ENCODE data around the gene GNB2.
"Not testable (repeated sequence)": the region's sequence is repeated elsewhere in the genome, so short reads cannot be mapped to it uniquely, and the experiment has no call there.

GNB2 gene

GRCh38 chr7:100673302-100673941 lies at the start of gene GNB2:
Gene GNB2 (plus strand): TSS chr7:100673740. CDS start chr7:100676266, 2,526 bp downstream.
- DNase-seq: peak; percentile 99

GRCh38 chr7:100623951-100624824 lies 49.4 kb upstream of the GNB2 start:
- DNase-seq: no peak

- DNase-seq: no peak
Measured at GRCh38 chr7:100626055-100626454, 47.5 kb upstream of the GNB2 start.

- peak; percentile 93 for DNase-seq
Measured at GRCh38 chr7:100626530-100627237, 46.9 kb upstream of the GNB2 start.

- DNase-seq: no peak
Measured at GRCh38 chr7:100627238-100627549, 46.3 kb upstream of the GNB2 start.

GRCh38 chr7:100629117-100629716 lies 44.3 kb upstream of the GNB2 start:
- peak; percentile 39 for DNase-seq

DNA sequence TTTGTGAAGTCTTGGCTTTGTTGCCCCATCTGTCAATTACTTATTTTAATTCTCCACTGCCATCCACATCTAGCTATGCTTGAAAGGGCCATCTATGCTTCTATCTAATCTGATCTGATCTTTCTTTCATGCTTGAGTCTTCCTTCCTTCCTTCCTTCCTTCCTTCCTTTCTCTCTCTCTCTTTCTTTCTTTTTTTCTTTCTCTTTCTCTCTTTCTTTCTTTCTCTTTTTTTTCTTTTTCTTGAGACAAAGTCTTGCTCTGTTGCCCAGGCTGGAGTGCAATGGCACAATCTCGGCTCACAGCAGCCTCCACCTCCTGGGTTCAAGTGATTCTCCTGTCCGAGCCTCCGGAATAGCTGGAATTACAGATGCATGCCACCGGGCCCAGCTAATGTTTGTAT lies 43.5 kb upstream of the GNB2 start:
- no peak for DNase-seq

DNA sequence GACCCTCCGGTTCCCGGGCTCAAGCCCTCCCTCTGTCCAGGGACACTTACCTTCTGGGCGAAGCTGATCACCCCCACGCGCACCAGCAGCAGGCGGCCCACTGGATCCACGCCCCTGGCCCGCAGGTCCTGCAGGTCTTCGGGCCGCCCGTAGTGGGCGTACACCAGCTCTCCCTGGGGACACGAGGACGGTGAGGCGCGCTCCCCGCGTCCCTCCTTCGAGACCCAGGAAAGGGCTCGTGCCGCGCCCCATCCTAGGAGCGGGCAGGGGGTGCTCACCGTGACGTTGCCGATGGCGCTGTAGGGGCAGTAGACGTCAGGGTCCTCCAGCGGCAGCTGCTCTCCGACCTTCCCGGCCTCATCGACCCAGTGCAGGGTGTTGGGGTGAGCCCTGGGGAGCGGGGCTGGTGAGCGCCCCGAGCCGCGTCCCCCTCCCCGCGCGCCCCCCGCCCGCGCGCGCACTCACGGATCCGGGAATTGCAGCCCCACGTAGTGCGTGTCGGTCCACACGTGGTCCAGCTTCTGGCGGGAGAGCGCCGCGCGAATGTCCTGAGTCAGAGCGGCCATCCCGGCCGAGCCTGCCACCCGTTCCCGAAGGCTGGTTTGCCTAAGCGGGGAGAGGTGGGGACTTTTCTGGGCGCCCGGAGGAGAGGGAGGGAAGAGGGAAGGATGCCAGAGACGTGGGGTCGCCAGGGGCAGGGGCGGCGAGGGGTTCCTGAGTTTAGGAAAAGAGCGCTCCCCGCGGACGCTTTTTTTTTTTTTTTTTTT lies 40.4 kb upstream of the GNB2 start:
- DNase-seq: peak; percentile 75

DNA sequence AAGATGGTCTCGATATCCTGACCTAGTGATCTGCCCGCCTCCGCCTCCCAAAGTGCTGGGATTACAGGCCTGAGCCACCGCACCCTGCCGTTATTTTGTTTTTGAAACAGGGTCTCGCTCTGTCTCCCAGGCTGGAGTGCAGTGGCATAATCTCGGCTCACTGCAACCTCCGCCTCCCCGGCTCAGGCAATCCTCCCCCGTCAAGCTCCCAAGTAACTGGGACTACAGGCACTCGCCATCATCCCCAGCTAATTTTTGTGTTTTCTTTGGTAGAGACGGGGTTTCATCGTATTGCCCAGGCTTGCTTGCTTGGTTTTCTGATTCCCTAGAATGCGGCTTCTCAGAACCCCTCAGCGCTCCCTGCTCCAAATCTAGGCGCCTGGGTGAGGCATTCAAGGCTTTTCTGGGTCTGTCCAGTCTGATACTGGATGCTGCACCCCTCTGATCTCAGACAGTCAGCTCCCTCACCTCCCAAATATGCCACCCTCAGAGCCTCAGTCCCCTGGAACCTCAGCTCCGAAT lies 33.5 kb upstream of the GNB2 start:
- DNase-seq: no peak

DNA sequence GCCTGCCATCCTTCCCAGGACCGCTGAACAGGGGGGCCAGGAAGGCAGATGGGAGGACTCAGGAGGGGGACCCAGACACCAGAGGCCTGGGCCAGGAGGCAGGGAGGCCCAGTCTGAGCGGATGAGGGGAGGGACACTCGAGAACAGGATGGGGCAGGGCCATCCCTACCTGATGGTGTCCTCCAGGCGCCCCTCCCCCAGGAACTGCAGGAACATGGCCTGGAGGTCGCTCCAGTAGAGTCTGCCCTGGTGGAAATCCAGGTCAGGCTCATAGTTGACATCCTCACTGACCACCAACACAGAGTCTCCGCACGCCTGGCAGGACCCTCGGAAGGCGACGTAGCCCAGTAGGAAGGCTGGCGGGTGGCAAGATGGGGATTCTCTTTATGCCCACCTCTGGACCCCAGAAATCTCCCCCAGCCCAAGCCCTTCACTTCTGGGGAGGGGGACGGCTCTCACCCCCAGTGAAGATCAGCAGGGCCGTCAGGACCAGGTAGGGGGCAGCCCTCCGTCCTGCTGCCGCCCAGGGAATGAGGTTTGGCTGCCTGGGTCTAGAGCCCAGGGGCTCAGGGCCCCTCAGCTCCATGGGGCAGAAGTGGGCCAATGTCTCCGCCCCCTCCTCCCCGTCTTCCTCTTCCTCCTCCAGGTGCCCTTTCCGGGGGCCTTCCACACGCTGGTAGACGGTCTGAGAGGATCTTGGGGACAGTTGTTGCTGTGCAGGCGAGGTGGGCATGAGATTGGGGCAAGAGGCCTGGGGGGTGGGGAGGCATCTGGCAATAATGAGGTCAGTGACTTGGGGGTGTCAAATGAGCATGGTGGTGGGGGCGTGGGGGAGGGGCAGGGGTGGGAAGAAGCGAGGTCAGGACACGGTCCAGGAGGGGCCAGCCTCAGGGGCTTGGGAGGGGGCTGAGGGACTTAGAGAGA lies 32.8 kb upstream of the GNB2 start:
- no peak for DNase-seq

DNA sequence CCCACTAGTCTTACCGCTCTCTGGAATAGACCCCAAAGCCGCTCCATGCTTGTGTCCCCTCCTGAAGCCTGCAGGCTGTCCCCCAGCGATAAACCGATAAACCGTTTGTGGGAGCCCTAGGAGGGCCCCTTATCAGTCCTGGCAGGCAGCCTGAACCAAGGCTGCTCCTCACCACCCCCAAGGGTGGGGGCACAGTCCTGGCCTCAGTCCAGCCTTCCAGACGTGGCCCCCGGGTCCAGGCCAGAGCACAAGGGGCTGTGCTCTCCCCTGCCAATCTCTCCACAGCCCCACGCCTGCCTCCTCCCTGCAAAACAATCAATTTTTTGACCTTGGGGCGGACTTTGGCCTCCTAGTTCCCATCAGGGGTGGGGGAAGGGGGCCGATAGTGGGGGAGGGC lies 32.1 kb upstream of the GNB2 start, which contains the start of gene TFR2:
Gene TFR2 (minus strand): TSS at position 90 of the 397 bp plus-strand sequence. CDS start 43 bp downstream, at position 47.
- no peak for DNase-seq

DNA sequence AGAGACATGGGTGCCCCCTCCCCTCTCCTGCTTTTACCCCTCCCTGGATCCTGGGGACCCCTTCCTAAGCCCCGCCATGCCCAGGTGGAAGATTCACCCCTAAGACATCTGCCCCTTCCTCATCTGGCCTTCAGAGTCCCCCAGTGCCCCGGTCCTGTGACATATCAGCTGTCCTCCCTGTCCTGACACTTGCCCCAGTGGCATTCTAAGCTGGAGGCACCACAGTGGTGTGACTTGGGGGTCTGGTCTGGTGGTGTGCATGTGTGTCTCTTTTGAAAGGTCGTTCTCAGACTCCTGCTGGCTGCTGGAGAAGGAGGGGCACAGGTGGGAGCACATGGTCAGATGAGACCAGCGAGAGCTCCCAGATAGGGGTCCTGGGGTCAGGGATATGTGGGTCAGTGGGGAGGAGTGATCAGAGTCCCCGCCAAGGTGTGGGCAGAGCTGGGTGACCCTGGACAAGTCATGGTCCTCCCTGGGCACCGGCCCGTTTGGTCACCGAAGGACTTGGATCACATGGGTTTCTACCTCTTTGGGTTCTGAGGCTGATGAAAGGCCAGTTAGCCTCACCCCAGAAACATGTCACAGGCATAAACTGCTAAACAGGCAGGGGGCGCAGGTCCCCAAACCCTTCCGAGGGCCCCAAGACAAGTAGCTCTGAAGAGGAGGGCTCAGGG lies 31.5 kb upstream of the GNB2 start:
- no peak for DNase-seq

DNA sequence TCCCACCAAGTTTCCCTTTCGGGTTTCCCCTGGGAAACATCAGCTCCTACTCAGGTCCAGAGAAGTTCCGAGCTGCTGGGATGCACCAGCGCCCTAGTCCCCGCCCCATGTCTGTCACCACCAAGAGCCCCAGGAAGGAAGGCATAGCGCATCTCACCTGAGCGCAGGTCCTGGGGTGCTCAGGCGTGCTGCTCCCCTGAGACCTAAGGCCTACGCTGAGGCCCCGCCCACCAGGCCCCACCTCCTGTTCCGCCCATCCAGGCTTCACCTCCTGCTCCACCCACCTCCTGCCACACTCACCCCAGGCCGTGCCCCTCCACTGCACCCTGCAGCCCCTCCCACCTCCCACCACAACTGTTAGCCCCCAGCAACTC lies 31.0 kb upstream of the GNB2 start:
- DNase-seq: peak; percentile 21

DNA sequence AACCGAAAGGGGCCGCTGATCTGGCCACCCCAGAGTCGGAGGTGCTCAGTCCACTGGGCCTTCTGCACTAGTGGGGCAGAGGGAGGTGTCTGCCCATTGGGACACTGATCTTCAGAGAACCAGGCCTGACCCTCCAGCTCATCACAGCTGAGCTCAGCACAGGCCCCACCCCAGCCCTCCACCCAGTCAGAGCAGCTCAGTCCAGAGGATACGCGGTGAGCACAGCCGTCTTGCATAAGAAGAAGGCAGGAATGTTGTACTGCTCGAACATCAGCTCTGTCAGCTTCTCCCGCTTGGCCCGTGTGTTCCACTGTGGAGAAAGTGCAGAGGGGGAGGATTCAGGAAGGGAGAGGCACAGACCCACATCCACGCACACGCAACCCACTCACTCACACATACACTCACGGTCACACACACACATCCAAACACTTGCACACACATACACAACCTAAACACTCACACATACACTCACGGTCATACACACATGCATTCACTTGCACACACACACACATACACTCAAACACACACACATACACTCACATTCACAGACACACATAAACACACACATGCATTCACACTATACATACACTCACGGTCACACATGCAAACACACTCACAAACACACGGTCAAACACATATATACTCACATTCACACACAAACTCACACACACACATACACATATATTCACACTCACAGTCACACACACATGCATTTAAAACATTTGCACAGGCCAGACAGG lies 23.5 kb upstream of the GNB2 start:
- DNase-seq: no peak

DNA sequence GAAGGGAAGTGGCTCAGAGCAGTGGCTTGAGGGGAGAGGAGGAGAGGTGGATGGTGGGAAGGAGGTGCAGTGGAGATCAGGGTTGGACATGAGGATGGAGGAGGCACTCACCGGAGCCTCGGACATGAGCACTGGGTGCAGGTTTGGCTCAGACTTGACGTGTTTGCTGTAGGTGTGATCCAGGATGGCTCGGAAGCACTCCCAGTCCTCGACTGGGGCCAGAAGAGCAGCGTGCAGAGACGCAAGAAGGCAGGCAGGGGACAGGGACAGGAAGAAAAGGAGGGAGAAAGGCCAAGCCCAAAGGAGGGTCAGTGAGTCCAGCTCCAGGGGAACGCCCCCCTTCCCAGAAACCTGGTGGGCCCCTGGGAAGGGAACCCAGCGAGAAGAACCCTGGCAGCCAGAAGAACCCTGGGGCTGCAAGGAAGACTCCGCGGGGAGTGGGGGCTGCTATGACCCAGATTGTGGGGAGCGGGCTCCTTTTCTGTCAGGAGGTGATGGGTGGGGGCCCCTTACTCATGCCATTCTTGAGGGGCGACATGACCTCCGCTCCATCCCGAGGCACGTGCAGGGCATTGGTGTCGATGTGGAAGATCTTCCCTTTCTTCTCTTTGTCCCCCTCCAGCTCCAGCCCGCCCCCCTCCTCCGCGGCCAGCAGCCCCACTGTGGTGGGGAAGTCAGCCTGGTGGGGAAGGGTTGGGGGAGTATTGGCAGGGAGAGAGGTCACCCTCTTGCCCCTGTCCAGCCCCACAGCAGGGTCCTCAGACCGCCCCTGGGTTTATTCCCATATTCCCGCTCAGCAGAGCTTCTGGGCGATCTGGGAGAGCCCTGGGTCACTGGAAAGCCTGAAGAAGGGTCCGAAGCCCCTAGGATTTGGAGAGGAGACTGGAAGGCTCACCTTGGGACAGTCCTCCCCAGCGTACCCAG lies 18.4 kb upstream of the GNB2 start:
- DNase-seq: no peak

DNA sequence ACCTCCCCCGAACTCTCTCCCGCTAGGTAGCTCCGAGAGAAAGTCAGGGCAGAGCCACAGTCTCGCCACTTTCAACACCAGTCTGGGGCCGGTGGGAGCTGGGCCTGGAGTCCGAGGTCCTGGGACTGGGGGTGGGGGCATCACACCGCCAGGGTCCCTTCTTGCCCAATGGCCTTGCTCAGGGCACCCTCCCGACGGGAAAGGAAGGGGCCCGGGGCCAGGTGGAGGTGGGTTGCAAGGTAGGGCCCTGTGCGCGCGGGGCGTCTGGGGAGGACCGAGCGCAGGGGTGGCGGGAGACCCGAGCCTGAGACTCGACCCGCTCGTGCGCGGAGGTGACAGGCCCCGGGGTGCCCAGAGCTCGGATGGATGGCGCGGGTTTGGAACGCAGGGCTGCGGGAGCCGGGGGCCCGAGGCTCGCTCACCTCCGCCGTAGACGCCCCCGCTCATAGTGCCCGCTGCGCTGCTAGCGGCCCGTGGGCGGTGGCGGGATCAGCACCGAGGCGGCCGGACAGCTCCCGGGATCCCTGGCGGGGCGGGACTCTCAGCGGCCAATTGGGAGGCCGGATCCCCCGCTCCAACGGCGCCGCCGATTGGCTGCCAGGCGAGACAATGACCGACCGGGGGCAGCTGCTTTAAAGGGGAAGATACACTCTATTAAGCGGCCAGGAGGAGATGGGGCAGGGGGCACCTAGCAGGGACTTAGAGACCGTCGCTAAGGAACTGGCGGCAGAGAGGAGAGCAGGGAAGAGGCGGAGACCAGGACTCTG lies 17.4 kb upstream of the GNB2 start, which contains the start of gene ACTL6B:
Gene ACTL6B (minus strand): TSS at position 541 of the 767 bp plus-strand sequence. CDS start 94 bp downstream, at position 447.
- DNase-seq: peak; percentile 50

- DNase-seq: not testable (repeated sequence)
Measured at GRCh38 chr7:100662194-100662776, 11.3 kb upstream of the GNB2 start.

All from activated CD4-positive, alpha-beta T cell treated with anti-CD3 and anti-CD28 coated beads, Interleukin-2, amount 50 U/mL, for 16 hours (primary cell).